SK-N-SH treated with all-trans-retinoic acid at 6 μM for 48 hours (cell line): ENCODE data around the gene EMILIN2.

Experiments
- ATAC-seq: fragments of 200-7000 bp; cut with Tn5 transposase; 3 replicates; pipeline ENCODE4 v1.9.1; 2020; ENCODE audit warnings: mild to moderate bottlenecking, moderate library complexity
- BACH2 ChIP-seq: fragments of 250-450 bp; sonication (Bioruptor Pico); IDR thresholded peaks from 2 replicates; pipeline ENCODE4 v1.9.0; 2021; ENCODE audit warnings: mild to moderate bottlenecking, borderline replicate concordance
- CSDC2 ChIP-seq: fragments of 250-450 bp; sonication (Bioruptor Pico); IDR thresholded peaks from 2 replicates; pipeline ENCODE4 v1.5.0; 2020; ENCODE audit warnings: mild to moderate bottlenecking, moderate library complexity
- CSRNP3 ChIP-seq: fragments of 250-450 bp; sonication (Bioruptor Pico); IDR thresholded peaks from 2 replicates; pipeline ENCODE4 v1.5.1; 2021; ENCODE audit warnings: mild to moderate bottlenecking, moderate library complexity
- GLIS3 ChIP-seq: fragments of 250-450 bp; sonication (Bioruptor Pico); IDR thresholded peaks from 2 replicates; pipeline ENCODE4 v1.5.0; 2020; ENCODE audit warnings: mild to moderate bottlenecking, moderate library complexity
- ISL1 ChIP-seq: fragments of 250-450 bp; sonication (Bioruptor Pico); IDR thresholded peaks from 2 replicates; pipeline ENCODE4 v2.1.2; 2022; ENCODE audit warnings: mild to moderate bottlenecking, moderate library complexity
- OSR1 ChIP-seq: fragments of 250-450 bp; sonication (Bioruptor Pico); IDR thresholded peaks from 2 replicates; pipeline ENCODE4 v1.8.0; 2022; ENCODE audit warnings: moderate library complexity, mild to moderate bottlenecking, inconsistent platforms
- PPARA ChIP-seq: fragments of 250-450 bp; sonication (Bioruptor Pico); IDR thresholded peaks from 2 replicates; pipeline ENCODE4 v1.5.0; 2020; ENCODE audit warnings: mild to moderate bottlenecking, borderline replicate concordance
- RARB ChIP-seq: fragments of 250-450 bp; sonication (Bioruptor Pico); IDR thresholded peaks from 2 replicates; pipeline ENCODE4 v1.8.0; 2021; ENCODE audit warnings: mild to moderate bottlenecking, moderate library complexity
- SNAI2 ChIP-seq: fragments of 250-450 bp; sonication (Bioruptor Pico); IDR thresholded peaks from 2 replicates; pipeline ENCODE4 v1.5.0; 2020; ENCODE audit warnings: mild to moderate bottlenecking, moderate library complexity
- TCF4 ChIP-seq: fragments of 250-450 bp; sonication (Bioruptor Pico); IDR thresholded peaks from 2 replicates; pipeline ENCODE4 v1.8.0; 2021; ENCODE audit warnings: mild to moderate bottlenecking, moderate library complexity, borderline replicate concordance
- TOX ChIP-seq: fragments of 250-450 bp; sonication (Bioruptor Pico); IDR thresholded peaks from 2 replicates; pipeline ENCODE4 v1.8.0; 2021; ENCODE audit warnings: mild to moderate bottlenecking, moderate library complexity, borderline replicate concordance
- ZC3H10 ChIP-seq: fragments of 250-450 bp; sonication (Bioruptor Pico); IDR thresholded peaks from 2 replicates; pipeline ENCODE4 v1.5.1; 2021; ENCODE audit warnings: mild to moderate bottlenecking, moderate library complexity
- ZFP3 ChIP-seq: fragments of 250-450 bp; sonication (Bioruptor Pico); IDR thresholded peaks from 2 replicates; pipeline ENCODE4 v1.5.0; 2020; ENCODE audit warnings: mild to moderate bottlenecking, moderate library complexity
- ZFP30 ChIP-seq: fragments of 450-650 bp; formaldehyde crosslinking; IDR thresholded peaks from 2 replicates; pipeline ENCODE4 v1.5.0; 2022; ENCODE audit warnings: mild to moderate bottlenecking, moderate library complexity
- ZNF565 ChIP-seq: fragments of 450-650 bp; formaldehyde crosslinking; conservative IDR thresholded peaks from 2 replicates; pipeline ENCODE4 v1.5.0; 2020; ENCODE audit warnings: low read depth, mild to moderate bottlenecking, moderate library complexity
- ZNF8 ChIP-seq: fragments of 450-650 bp; formaldehyde crosslinking; IDR thresholded peaks from 2 replicates; pipeline ENCODE4 v1.5.0; 2020; ENCODE audit warnings: mild to moderate bottlenecking, moderate library complexity
- TF ChIP-seq, protein P1 (sequence below): fragments of 250-450 bp; sonication (Bioruptor Pico); IDR thresholded peaks from 2 replicates; pipeline ENCODE4 v1.5.0; 2020; ENCODE audit warnings: mild to moderate bottlenecking, moderate library complexity
- TF ChIP-seq, protein P2 (sequence below): fragments of 250-450 bp; sonication (Bioruptor Pico); IDR thresholded peaks from 2 replicates; pipeline ENCODE4 v1.5.1; 2020; ENCODE audit warnings: low read depth, mild to moderate bottlenecking, moderate library complexity
- TF ChIP-seq, protein P3 (sequence below): fragments of 250-450 bp; sonication (Bioruptor Pico); IDR thresholded peaks from 2 replicates; pipeline ENCODE4 v1.8.0; 2020; ENCODE audit warnings: mild to moderate bottlenecking, moderate library complexity, borderline replicate concordance
- TF ChIP-seq, protein P4 (sequence below): fragments of 250-450 bp; sonication (Bioruptor Pico); IDR thresholded peaks from 2 replicates; pipeline ENCODE4 v1.8.0; 2021; ENCODE audit warnings: low read depth, mild to moderate bottlenecking, moderate library complexity, borderline replicate concordance

EMILIN2 gene

GRCh38 chr18:2935438-2936192 lies 88.8 kb downstream of the EMILIN2 start (continued):
- TF ChIP-seq BACH2 (CRISPR knock-in tag), result no peak
- TF ChIP-seq ZC3H10, result no peak
- no peak for TF ChIP-seq RARB
- TF ChIP-seq SNAI2, result no peak
- TF ChIP-seq, protein P1, sequence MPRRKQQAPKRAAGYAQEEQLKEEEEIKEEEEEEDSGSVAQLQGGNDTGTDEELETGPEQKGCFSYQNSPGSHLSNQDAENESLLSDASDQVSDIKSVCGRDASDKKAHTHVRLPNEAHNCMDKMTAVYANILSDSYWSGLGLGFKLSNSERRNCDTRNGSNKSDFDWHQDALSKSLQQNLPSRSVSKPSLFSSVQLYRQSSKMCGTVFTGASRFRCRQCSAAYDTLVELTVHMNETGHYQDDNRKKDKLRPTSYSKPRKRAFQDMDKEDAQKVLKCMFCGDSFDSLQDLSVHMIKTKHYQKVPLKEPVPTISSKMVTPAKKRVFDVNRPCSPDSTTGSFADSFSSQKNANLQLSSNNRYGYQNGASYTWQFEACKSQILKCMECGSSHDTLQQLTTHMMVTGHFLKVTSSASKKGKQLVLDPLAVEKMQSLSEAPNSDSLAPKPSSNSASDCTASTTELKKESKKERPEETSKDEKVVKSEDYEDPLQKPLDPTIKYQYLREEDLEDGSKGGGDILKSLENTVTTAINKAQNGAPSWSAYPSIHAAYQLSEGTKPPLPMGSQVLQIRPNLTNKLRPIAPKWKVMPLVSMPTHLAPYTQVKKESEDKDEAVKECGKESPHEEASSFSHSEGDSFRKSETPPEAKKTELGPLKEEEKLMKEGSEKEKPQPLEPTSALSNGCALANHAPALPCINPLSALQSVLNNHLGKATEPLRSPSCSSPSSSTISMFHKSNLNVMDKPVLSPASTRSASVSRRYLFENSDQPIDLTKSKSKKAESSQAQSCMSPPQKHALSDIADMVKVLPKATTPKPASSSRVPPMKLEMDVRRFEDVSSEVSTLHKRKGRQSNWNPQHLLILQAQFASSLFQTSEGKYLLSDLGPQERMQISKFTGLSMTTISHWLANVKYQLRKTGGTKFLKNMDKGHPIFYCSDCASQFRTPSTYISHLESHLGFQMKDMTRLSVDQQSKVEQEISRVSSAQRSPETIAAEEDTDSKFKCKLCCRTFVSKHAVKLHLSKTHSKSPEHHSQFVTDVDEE, result no peak
- TF ChIP-seq TCF4 (CRISPR knock-in tag), result no peak
- no peak for TF ChIP-seq PPARA
- no peak for TF ChIP-seq GLIS3 (CRISPR knock-in tag)

DNA sequence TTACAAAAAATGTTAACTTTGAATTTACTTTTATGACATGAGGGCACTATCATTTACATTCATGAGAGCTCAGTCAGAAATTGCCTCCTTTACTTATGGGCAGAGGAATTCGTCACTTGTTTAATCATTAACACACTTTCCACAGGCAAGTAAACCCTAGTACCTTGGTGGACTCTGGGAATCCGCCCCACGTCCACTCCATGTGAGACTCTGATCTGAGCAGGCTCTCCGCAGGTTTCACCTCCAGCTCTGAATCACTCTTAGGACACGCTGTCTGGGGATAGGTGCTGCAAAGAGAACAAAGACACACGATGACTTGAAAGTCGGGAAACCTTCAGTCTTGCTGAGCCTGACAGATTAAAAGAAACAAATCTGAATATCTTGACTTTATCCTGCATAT lies 92.5 kb downstream of the EMILIN2 start:
- no peak for ATAC-seq
- TF ChIP-seq, protein P2, sequence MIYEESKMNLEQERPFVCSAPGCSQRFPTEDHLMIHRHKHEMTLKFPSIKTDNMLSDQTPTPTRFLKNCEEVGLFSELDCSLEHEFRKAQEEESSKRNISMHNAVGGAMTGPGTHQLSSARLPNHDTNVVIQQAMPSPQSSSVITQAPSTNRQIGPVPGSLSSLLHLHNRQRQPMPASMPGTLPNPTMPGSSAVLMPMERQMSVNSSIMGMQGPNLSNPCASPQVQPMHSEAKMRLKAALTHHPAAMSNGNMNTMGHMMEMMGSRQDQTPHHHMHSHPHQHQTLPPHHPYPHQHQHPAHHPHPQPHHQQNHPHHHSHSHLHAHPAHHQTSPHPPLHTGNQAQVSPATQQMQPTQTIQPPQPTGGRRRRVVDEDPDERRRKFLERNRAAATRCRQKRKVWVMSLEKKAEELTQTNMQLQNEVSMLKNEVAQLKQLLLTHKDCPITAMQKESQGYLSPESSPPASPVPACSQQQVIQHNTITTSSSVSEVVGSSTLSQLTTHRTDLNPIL, result no peak
- TF ChIP-seq TCF4 (CRISPR knock-in tag) (no peak), OSR1 (no peak), ZFP3 (CRISPR knock-in tag) (no peak), BACH2 (CRISPR knock-in tag) (no peak), CSDC2 (CRISPR knock-in tag) (no peak), CSRNP3 (no peak), ZNF8 (CRISPR knock-in tag) (no peak), SNAI2 (no peak), PPARA (no peak), ISL1 (CRISPR knock-in tag) (no peak), TOX (no peak), ZNF565 (CRISPR knock-in tag) (no peak)
- TF ChIP-seq, protein P3, sequence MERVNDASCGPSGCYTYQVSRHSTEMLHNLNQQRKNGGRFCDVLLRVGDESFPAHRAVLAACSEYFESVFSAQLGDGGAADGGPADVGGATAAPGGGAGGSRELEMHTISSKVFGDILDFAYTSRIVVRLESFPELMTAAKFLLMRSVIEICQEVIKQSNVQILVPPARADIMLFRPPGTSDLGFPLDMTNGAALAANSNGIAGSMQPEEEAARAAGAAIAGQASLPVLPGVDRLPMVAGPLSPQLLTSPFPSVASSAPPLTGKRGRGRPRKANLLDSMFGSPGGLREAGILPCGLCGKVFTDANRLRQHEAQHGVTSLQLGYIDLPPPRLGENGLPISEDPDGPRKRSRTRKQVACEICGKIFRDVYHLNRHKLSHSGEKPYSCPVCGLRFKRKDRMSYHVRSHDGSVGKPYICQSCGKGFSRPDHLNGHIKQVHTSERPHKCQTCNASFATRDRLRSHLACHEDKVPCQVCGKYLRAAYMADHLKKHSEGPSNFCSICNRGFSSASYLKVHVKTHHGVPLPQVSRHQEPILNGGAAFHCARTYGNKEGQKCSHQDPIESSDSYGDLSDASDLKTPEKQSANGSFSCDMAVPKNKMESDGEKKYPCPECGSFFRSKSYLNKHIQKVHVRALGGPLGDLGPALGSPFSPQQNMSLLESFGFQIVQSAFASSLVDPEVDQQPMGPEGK (CRISPR knock-in tag), result no peak
- TF ChIP-seq, protein P4, sequence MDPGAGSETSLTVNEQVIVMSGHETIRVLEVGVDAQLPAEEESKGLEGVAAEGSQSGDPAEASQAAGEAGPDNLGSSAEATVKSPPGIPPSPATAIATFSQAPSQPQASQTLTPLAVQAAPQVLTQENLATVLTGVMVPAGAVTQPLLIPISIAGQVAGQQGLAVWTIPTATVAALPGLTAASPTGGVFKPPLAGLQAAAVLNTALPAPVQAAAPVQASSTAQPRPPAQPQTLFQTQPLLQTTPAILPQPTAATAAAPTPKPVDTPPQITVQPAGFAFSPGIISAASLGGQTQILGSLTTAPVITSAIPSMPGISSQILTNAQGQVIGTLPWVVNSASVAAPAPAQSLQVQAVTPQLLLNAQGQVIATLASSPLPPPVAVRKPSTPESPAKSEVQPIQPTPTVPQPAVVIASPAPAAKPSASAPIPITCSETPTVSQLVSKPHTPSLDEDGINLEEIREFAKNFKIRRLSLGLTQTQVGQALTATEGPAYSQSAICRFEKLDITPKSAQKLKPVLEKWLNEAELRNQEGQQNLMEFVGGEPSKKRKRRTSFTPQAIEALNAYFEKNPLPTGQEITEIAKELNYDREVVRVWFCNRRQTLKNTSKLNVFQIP (CRISPR knock-in tag), result no peak
- TF ChIP-seq, all 23 proteins: peak for 0

DNA sequence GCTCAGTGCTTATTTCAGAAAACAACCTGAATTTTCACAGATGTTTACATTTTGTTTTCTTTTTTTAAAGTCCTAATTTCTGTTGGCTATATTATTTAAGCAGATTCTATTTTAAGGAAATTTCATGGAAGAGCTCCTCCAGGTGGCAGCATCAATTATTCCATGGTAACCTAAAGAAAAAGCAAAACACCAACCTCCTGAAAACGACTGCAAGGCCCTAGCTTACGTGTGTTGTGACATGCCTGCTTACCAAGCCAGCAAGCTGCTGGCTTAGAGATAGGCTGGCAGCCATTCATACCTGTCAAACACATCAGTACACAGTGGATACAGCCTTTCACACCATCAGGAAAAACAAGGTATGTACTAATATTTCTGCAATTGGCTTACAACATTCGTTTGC lies 101.2 kb downstream of the EMILIN2 start:
- TF ChIP-seq PPARA, result no peak
- no peak for TF ChIP-seq BACH2 (CRISPR knock-in tag)
- no peak for TF ChIP-seq GLIS3 (CRISPR knock-in tag)
- TF ChIP-seq ZFP30 (CRISPR knock-in tag), result no peak
- no peak for TF ChIP-seq TOX
- TF ChIP-seq, protein P2, result no peak
- no peak for TF ChIP-seq ZNF8 (CRISPR knock-in tag)
- ATAC-seq, result peak; percentile 65; the same call in 2 of the 3 replicates
